CD4-positive, alpha-beta T cell (primary cell): Measurements from ENCODE around the gene EDEM3. TPM values are rescaled to one million over a fixed set of nuclear protein-coding genes. Genes with fewer than 3 reads are reported as not detected.

Experiments
- ATAC-seq: fragments of 200-7000 bp; cut with Tn5 transposase; one replicate; pipeline ENCODE4 v1.10.0; 2022; ENCODE audit warnings: mild to moderate bottlenecking; ENCODE audit not compliant: poor library complexity
- CTCF ChIA-PET: fragments of 350-600 bp; sonication (Branson Sonifier 250); formaldehyde crosslinking; loops from one replicate; lab custom pipeline; 2021; ENCODE audit warnings: antibody characterized with exemption, inconsistent platforms; lab: Charles Lee
- POLR2A ChIA-PET: fragments of 350-600 bp; sonication (Branson Sonifier 250); formaldehyde crosslinking; loops from one replicate; lab custom pipeline; 2021; ENCODE audit warnings: antibody characterized with exemption, inconsistent platforms; lab: Charles Lee
- DNase-seq, 14 experiments: peaks; one replicate each; pipeline ENCODE4 v3.0.0-alpha.2; 2013 to 2020; ENCODE audit warnings: mixed read lengths in 2 of 14
- H3K27ac ChIP-seq, 2 donors: one replicate each; pipeline versions ENCODE4 v1.5.1 to v1.7.0; 2013; ENCODE audit warnings: low read length in 2 of 2, low read depth in 1 of 2, mild to moderate bottlenecking in 1 of 2
- H3K27me3 ChIP-seq, 2 experiments: 1 replicate in 1 of 2; 2 replicates in 1 of 2; pipeline versions ENCODE4 v1.6.1 to v1.7.0; 2013; ENCODE audit warnings: low read length in 2 of 2, control low read depth in 1 of 2, mild to moderate bottlenecking in 1 of 2, moderate library complexity in 1 of 2; ENCODE audit not compliant: insufficient read depth in 2 of 2, control insufficient read depth in 1 of 2
- H3K36me3 ChIP-seq: one replicate; pipeline ENCODE4 v1.6.1; 2013; ENCODE audit warnings: low read length, control low read depth; ENCODE audit not compliant: insufficient read depth
- H3K4me1 ChIP-seq: one replicate; pipeline ENCODE4 v1.6.1; 2013; ENCODE audit warnings: low read length, control low read depth; ENCODE audit not compliant: insufficient read depth
- H3K4me3 ChIP-seq: one replicate; pipeline ENCODE4 v1.5.1; 2013; ENCODE audit warnings: mild to moderate bottlenecking, low read length, moderate library complexity
- H3K9me3 ChIP-seq, 2 experiments: 1 replicate in 1 of 2; 2 replicates in 1 of 2; pipeline versions ENCODE4 v1.6.1 to v1.7.0; 2013; ENCODE audit warnings: low read length in 2 of 2, mild to moderate bottlenecking in 2 of 2, control low read depth in 1 of 2, moderate library complexity in 1 of 2; ENCODE audit not compliant: control insufficient read depth in 1 of 2, insufficient read depth in 1 of 2
- H3K27ac Mint-ChIP-seq: one replicate; pipeline ENCODE4 v1.8.0; 2020; ENCODE audit warnings: mixed read lengths
- H3K27me3 Mint-ChIP-seq: one replicate; pipeline ENCODE4 v1.8.0; 2021; ENCODE audit warnings: mixed read lengths
- H3K36me3 Mint-ChIP-seq: one replicate; pipeline ENCODE4 v1.8.0; 2021; ENCODE audit warnings: low read depth, mixed read lengths
- H3K4me1 Mint-ChIP-seq: one replicate; pipeline ENCODE4 v1.8.0; 2021; ENCODE audit warnings: low read depth, mixed read lengths
- H3K4me3 Mint-ChIP-seq: one replicate; pipeline ENCODE4 v1.8.0; 2020; ENCODE audit warnings: mild to moderate bottlenecking, mixed read lengths
- H3K9me3 Mint-ChIP-seq: one replicate; pipeline ENCODE4 v1.8.0; 2020; ENCODE audit warnings: mixed read lengths
- CTCF ChIP-seq: fragments of 200-600 bp; IDR thresholded peaks from one replicate; pipeline ENCODE4 v1.8.0; 2022; ENCODE audit warnings: antibody characterized with exemption, mild to moderate bottlenecking
- intact Hi-C, 2 experiments: fragments of 100-400 bp; cut with DNase I in 1 of 2; cut with micrococcal nuclease in 1 of 2; formaldehyde crosslinking; loops; one replicate each; pipeline versions ENCODE4 v1.15.1 to v1.9.0; 2023 to 2025; cut with DNase I, micrococcal nuclease
- total RNA-seq, 174 experiments: library from RNA in 2 of 174; stranded (reverse) in 2 of 174; gene quantifications; one replicate each; pipeline ENCODE4 v1.2.3 and lab custom pipeline; 2021 to 2026

The EDEM3 gene
- total RNA-seq, 2 experiments from 2014 or later = 19.9 to 20.0 TPM

DNA sequence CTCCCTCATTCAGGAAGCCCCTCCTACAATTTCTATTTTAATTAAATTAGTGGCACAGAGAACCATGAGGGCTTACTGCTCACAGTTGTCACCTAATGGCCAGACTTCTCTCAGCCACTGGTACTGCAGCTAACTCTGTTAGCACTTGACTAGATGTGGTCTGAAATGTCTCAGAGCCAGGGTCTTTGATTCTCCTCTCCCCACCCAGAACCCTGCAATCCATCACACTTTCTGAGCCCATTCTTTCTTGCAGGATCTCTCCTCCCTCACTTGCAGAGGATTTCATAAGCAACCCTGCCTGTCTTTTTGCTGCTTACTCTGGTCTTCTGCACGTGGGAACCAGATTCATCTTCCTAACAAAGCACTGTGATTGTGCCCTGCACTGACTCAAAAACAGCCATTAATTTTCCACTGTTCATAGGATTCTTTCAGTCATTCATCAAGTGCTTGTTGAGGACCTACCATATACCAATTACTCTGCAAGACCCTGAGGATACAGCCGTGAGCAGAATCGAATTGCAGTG lies 108.4 kb downstream of the EDEM3 start:
- no peak overlapping the region for H3K4me3 ChIP-seq
- Mint-ChIP-seq H3K27me3 (peaks cover 21% of the 10 kb centered on the region), H3K9me3 (no peaks in the 10 kb centered on the region), H3K36me3 (no peaks in the 10 kb centered on the region), H3K27ac (no peak overlapping the region), H3K4me1 (no peaks in the 10 kb centered on the region), H3K4me3 (no peak overlapping the region)
- H3K27me3 ChIP-seq = no peaks in the 10 kb centered on the region
- H3K27ac ChIP-seq = no peak overlapping the region
- peaks cover 0 to 8% of the 10 kb centered on the region in 2 experiments for H3K9me3 ChIP-seq
- no peaks in the 10 kb centered on the region for H3K36me3 ChIP-seq
- DNase-seq (no peak), ATAC-seq (no peak)
- ChIA-PET POLR2A (no interaction called here), CTCF (no interaction called here)
- intact Hi-C loops = no loop called here
- no peaks in the 10 kb centered on the region for H3K4me1 ChIP-seq
- no peak for TF ChIP-seq CTCF

GRCh38 chr1:184644771-184645170 lies 109.9 kb downstream of the EDEM3 start:
- no peaks in the 10 kb centered on the region for H3K4me1 ChIP-seq
- Mint-ChIP-seq H3K27ac (no peak overlapping the region), H3K9me3 (no peaks in the 10 kb centered on the region), H3K27me3 (peaks cover 25% of the 10 kb centered on the region), H3K36me3 (no peaks in the 10 kb centered on the region), H3K4me1 (no peaks in the 10 kb centered on the region), H3K4me3 (no peak overlapping the region)
- CTCF ChIA-PET = no interaction called here
- DNase-seq = no peak
- H3K36me3 ChIP-seq = no peaks in the 10 kb centered on the region
- no peak overlapping the region for H3K4me3 ChIP-seq
- ATAC-seq = no peak
- intact Hi-C loops = no loop called here
- POLR2A ChIA-PET = no interaction called here
- no peaks in the 10 kb centered on the region for H3K27me3 ChIP-seq
- TF ChIP-seq CTCF = no peak
- no peak overlapping the region for H3K27ac ChIP-seq
- H3K9me3 ChIP-seq = peaks cover 0 to 12% of the 10 kb centered on the region in 2 experiments

GRCh38 chr1:184643661-184644060 lies 111.0 kb downstream of the EDEM3 start:
- Histone ChIP-seq H3K27ac (no peak overlapping the region), H3K9me3 (peaks cover 0 to 9% of the 10 kb centered on the region in 2 experiments), H3K27me3 (no peaks in the 10 kb centered on the region), H3K36me3 (no peaks in the 10 kb centered on the region), H3K4me1 (no peaks in the 10 kb centered on the region), H3K4me3 (no peak overlapping the region)
- no peak for DNase-seq
- no peaks in the 10 kb centered on the region for H3K4me1 Mint-ChIP-seq
- H3K27ac Mint-ChIP-seq = no peak overlapping the region
- ChIA-PET POLR2A (no interaction called here), CTCF (no interaction called here)
- ATAC-seq = no peak
- TF ChIP-seq CTCF = no peak
- intact Hi-C loops = no loop called here
- peaks cover 20% of the 10 kb centered on the region for H3K27me3 Mint-ChIP-seq
- H3K4me3 Mint-ChIP-seq = no peak overlapping the region
- no peaks in the 10 kb centered on the region for H3K36me3 Mint-ChIP-seq
- no peaks in the 10 kb centered on the region for H3K9me3 Mint-ChIP-seq
